ENCODE data around the gene C6orf62.

- TF ChIP-seq, protein P1, sequence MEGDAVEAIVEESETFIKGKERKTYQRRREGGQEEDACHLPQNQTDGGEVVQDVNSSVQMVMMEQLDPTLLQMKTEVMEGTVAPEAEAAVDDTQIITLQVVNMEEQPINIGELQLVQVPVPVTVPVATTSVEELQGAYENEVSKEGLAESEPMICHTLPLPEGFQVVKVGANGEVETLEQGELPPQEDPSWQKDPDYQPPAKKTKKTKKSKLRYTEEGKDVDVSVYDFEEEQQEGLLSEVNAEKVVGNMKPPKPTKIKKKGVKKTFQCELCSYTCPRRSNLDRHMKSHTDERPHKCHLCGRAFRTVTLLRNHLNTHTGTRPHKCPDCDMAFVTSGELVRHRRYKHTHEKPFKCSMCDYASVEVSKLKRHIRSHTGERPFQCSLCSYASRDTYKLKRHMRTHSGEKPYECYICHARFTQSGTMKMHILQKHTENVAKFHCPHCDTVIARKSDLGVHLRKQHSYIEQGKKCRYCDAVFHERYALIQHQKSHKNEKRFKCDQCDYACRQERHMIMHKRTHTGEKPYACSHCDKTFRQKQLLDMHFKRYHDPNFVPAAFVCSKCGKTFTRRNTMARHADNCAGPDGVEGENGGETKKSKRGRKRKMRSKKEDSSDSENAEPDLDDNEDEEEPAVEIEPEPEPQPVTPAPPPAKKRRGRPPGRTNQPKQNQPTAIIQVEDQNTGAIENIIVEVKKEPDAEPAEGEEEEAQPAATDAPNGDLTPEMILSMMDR (IDR thresholded peaks at IDR 0.05; ENCODE audit: poor library complexity, severe bottlenecking), result no peak
- TF ChIP-seq POLR2AphosphoS5 (IDR thresholded peaks at IDR 0.05) (no peak), EZH2 (IDR thresholded peaks at IDR 0.05; ENCODE audit: borderline replicate concordance, insufficient read depth, low read length, poor library complexity, severe bottlenecking) (no peak), EP300 (conservative IDR thresholded peaks at IDR 0.05; ENCODE audit: poor library complexity, severe bottlenecking) (no peak), MXI1 (conservative IDR thresholded peaks at IDR 0.05; ENCODE audit: poor library complexity, severe bottlenecking) (no peak)
- TF ChIP-seq, protein P2, sequence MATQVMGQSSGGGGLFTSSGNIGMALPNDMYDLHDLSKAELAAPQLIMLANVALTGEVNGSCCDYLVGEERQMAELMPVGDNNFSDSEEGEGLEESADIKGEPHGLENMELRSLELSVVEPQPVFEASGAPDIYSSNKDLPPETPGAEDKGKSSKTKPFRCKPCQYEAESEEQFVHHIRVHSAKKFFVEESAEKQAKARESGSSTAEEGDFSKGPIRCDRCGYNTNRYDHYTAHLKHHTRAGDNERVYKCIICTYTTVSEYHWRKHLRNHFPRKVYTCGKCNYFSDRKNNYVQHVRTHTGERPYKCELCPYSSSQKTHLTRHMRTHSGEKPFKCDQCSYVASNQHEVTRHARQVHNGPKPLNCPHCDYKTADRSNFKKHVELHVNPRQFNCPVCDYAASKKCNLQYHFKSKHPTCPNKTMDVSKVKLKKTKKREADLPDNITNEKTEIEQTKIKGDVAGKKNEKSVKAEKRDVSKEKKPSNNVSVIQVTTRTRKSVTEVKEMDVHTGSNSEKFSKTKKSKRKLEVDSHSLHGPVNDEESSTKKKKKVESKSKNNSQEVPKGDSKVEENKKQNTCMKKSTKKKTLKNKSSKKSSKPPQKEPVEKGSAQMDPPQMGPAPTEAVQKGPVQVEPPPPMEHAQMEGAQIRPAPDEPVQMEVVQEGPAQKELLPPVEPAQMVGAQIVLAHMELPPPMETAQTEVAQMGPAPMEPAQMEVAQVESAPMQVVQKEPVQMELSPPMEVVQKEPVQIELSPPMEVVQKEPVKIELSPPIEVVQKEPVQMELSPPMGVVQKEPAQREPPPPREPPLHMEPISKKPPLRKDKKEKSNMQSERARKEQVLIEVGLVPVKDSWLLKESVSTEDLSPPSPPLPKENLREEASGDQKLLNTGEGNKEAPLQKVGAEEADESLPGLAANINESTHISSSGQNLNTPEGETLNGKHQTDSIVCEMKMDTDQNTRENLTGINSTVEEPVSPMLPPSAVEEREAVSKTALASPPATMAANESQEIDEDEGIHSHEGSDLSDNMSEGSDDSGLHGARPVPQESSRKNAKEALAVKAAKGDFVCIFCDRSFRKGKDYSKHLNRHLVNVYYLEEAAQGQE (IDR thresholded peaks at IDR 0.05; ENCODE audit: borderline replicate concordance), result no peak
Measured at GRCh38 chr6:24742216-24742738, 23.3 kb upstream of the C6orf62 start.
